ENCODE results near the gene WDFY3. TPM values are rescaled to one million over a fixed set of nuclear protein-coding genes. Genes with fewer than 3 reads are reported as not detected.

WDFY3 gene
- total RNA-seq, 1 experiment from 2014 or later: 39.9 TPM

DNA sequence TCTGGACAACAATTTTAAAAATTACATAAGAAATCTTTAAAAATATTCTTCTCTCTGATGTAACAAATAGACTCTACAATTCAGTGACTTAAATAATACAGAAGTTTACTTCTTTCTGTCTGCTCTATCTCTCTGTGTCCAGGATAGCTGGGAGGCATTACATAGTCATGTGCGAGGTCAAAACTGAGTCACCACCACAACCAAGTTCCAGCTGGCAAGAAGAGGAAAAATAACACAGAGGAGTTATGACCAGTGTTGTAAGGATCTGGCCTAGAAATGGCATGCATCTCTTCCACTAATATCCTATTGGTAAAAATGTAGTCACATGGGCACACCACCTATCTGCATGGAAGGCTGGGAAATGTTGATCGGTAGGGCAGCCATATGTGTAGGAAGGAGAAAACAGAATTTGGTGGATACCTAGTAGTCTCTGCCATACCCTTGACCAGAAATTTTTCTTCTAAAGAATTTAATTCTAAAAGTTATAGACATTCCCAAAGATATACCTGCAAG, 39.4 kb upstream of the WDFY3 start:
- no TSS peak for BruUV-seq (replicated peaks)
- ChIA-PET RAD21 (ENCODE audit: low non-redundant PET in 1 of 2, low total read pairs in 2 of 2, uncharacterized antibody in 2 of 2, unreplicated experiment in 2 of 2) (no interaction called here), POLR2A (no interaction called here), CTCF (no interaction called here)
- Histone ChIP-seq H3K9me3 (ENCODE audit: control insufficient read depth in 1 of 2, insufficient read depth in 1 of 2, low read depth in 1 of 2, low read length in 2 of 2) (no peaks in the 10 kb centered on the region), H4K20me1 (ENCODE audit: insufficient read depth) (no peaks in the 10 kb centered on the region), H3K4me2 (ENCODE audit: low read length) (no peak overlapping the region), H3K36me3 (ENCODE audit: control insufficient read depth in 1 of 2, insufficient read depth in 2 of 2, low read length in 2 of 2) (no peaks in the 10 kb centered on the region), H3K4me1 (ENCODE audit: control insufficient read depth in 1 of 2, insufficient read depth in 2 of 2, low read length in 2 of 2) (no peaks in the 10 kb centered on the region), H3K27me3 (ENCODE audit: insufficient read depth, low read length) (no peaks in the 10 kb centered on the region), H3K27ac (ENCODE audit: low read depth, low read length) (no peak overlapping the region), H3K9ac (ENCODE audit: low read length) (no peak overlapping the region), H3K9me2 (ENCODE audit: insufficient read depth) (no peaks in the 10 kb centered on the region), H3K4me3 (replicated peaks in 1 of 2; ENCODE audit: low read depth in 1 of 2, low read length in 2 of 2) (no peak overlapping the region), H3K79me2 (ENCODE audit: insufficient read depth, low read length) (no peaks in the 10 kb centered on the region), H2AFZ (ENCODE audit: low read depth, low read length, poor library complexity, severe bottlenecking) (no peak overlapping the region)
- DNase-seq (ENCODE audit: low read depth, low spot score) (no peak), ATAC-seq (peak; percentile 38; the same call in 1 of the 2 replicates)
- TF ChIP-seq POLR2A (IDR thresholded peaks at IDR 0.05; ENCODE audit: borderline replicate concordance, extremely low read depth, insufficient read depth, insufficient read length) (no peak), EZH2 (IDR thresholded peaks at IDR 0.05) (no peak), RAD21 (IDR thresholded peaks at IDR 0.05; ENCODE audit: low read depth) (no peak), EZH2phosphoT487 (IDR thresholded peaks at IDR 0.05; ENCODE audit: borderline replicate concordance) (no peak), ELF1 (IDR thresholded peaks at IDR 0.05; ENCODE audit: borderline replicate concordance, low read depth) (no peak), REST (IDR thresholded peaks at IDR 0.05; ENCODE audit: low read depth) (no peak), SRF (IDR thresholded peaks at IDR 0.05; ENCODE audit: low read depth) (no peak), POLR2AphosphoS5 (IDR thresholded peaks at IDR 0.05; ENCODE audit: low read depth, low read length) (no peak), CEBPB (IDR thresholded peaks at IDR 0.05; ENCODE audit: low read depth) (no peak)
- TF ChIP-seq, protein P1, sequence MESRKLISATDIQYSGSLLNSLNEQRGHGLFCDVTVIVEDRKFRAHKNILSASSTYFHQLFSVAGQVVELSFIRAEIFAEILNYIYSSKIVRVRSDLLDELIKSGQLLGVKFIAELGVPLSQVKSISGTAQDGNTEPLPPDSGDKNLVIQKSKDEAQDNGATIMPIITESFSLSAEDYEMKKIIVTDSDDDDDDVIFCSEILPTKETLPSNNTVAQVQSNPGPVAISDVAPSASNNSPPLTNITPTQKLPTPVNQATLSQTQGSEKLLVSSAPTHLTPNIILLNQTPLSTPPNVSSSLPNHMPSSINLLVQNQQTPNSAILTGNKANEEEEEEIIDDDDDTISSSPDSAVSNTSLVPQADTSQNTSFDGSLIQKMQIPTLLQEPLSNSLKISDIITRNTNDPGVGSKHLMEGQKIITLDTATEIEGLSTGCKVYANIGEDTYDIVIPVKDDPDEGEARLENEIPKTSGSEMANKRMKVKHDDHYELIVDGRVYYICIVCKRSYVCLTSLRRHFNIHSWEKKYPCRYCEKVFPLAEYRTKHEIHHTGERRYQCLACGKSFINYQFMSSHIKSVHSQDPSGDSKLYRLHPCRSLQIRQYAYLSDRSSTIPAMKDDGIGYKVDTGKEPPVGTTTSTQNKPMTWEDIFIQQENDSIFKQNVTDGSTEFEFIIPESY (IDR thresholded peaks at IDR 0.05; ENCODE audit: extremely low read depth, insufficient replicate concordance, low read length): no peak
- intact Hi-C loops (cut with micrococcal nuclease): no loop called here

Measured in HCT116 (cell line).